HepG2 (cell line): ENCODE measurements around the gene RASD2. TPM values are rescaled to one million over a fixed set of nuclear protein-coding genes. Genes with fewer than 3 reads are reported as not detected.
A peak's percentile ranks its signal among the peaks of the same experiment; 100 is the strongest.

ENCODE experiments used
- ATAC-seq: fragments of 200-7000 bp; cut with Tn5 transposase; 3 replicates; pipeline ENCODE4 v1.9.1; 2020; ENCODE audit warnings: mild to moderate bottlenecking, moderate library complexity
- BruUV-seq: library from RNA; stranded (reverse); fragments of 400-500 nt; replicated peaks from 2 replicates; lab custom pipeline; 2021; lab: Mats Ljungman, UMichigan
- CTCF ChIA-PET: fragments of 300-600 bp; formaldehyde crosslinking; extraction: SDS; loops from one replicate; lab custom pipeline; 2021; ENCODE audit warnings: low total read pairs, inconsistent platforms, low intra/inter-chr PET ratio; lab: Yijun Ruan, JAX
- POLR2A ChIA-PET: fragments of 350-600 bp; sonication (Branson Sonifier 250); formaldehyde crosslinking; loops from one replicate; lab custom pipeline; 2020; ENCODE audit warnings: antibody characterized with exemption, inconsistent platforms; lab: Yijun Ruan, JAX
- DNase-seq: peaks from one replicate; pipeline ENCODE4 v3.0.0-alpha.2; 2015; ENCODE audit warnings: low spot score
- FAIRE-seq: peaks from 3 replicates; lab custom pipeline; 2011; peaks lifted over from hg19 to GRCh38; lab: Jason Lieb, UNC
- H2AFZ ChIP-seq: one replicate; pipeline ENCODE4 v1.6.1; 2011; ENCODE audit warnings: low read length, inconsistent platforms
- H3K27ac ChIP-seq: fragments of 300-600 bp; 3 replicates; pipeline ENCODE4 v1.8.0; 2011; ENCODE audit warnings: mixed run types, mild to moderate bottlenecking, mixed read lengths, low read length, inconsistent platforms; ENCODE audit not compliant: insufficient read depth; ENCODE audit errors: extremely low read length
- H3K27me3 ChIP-seq, 2 experiments: fragments of 200-600 bp in 1 of 2; 2 replicates in 1 of 2; 3 replicates in 1 of 2; pipeline versions ENCODE4 v1.6.0 to v1.8.0; 2011; ENCODE audit warnings: low read length in 2 of 2, mild to moderate bottlenecking in 2 of 2, moderate library complexity in 2 of 2, inconsistent platforms in 1 of 2; ENCODE audit not compliant: insufficient read depth in 2 of 2, control insufficient read depth in 1 of 2
- H3K36me3 ChIP-seq, 2 experiments: fragments of 200-600 bp in 1 of 2; replicated peaks in 1 of 2; 2 replicates in 1 of 2; 3 replicates in 1 of 2; pipeline versions ENCODE4 v1.5.1 to v1.8.0; 2011; ENCODE audit warnings: low read length in 2 of 2, inconsistent platforms in 1 of 2; ENCODE audit not compliant: insufficient read depth in 2 of 2, control insufficient read depth in 1 of 2
- H3K4me1 ChIP-seq: 2 replicates; pipeline ENCODE4 v1.5.1; 2012; ENCODE audit warnings: low read length, inconsistent platforms; ENCODE audit not compliant: insufficient read depth
- H3K4me2 ChIP-seq: 2 replicates; pipeline ENCODE4 v1.6.0; 2011; ENCODE audit warnings: low read depth, low read length, inconsistent platforms
- H3K4me3 ChIP-seq, 3 experiments: fragments of 200-600 bp in 1 of 3; sonication (generic), shearing (Covaris generic) in 1 of 3; replicated peaks in 1 of 3; 2 replicates each; pipeline ENCODE4 v1.5.1; 2011 to 2016; ENCODE audit warnings: low read length in 3 of 3, inconsistent platforms in 2 of 3, low read depth in 2 of 3, mild to moderate bottlenecking in 2 of 3, control low read depth in 1 of 3, mixed read lengths in 1 of 3; ENCODE audit not compliant: insufficient read depth in 1 of 3
- H3K79me2 ChIP-seq: one replicate; pipeline ENCODE4 v1.6.1; 2011; ENCODE audit warnings: low read length, inconsistent platforms; ENCODE audit not compliant: insufficient read depth
- H3K9ac ChIP-seq: 2 replicates; pipeline ENCODE4 v1.6.0; 2011; ENCODE audit warnings: mild to moderate bottlenecking, low read depth, low read length, inconsistent platforms; ENCODE audit not compliant: insufficient read depth
- H3K9me3 ChIP-seq: 2 replicates; pipeline ENCODE4 v1.5.1; 2012; ENCODE audit warnings: mild to moderate bottlenecking, low read length
- H4K20me1 ChIP-seq: 2 replicates; pipeline ENCODE4 v1.6.0; 2011; ENCODE audit warnings: inconsistent platforms, mild to moderate bottlenecking, low read length, moderate library complexity; ENCODE audit not compliant: insufficient read depth
- MIER3 ChIP-seq: IDR thresholded peaks from 2 replicates; pipeline ENCODE4 v1.6.1; 2016; ENCODE audit warnings: missing compliant biosample characterization, borderline replicate concordance
- ZMYM3 ChIP-seq: sonication (generic); formaldehyde crosslinking; IDR thresholded peaks from 2 replicates; pipeline ENCODE4 v1.5.1; 2020; ENCODE audit warnings: mild to moderate bottlenecking, missing genetic modification reagents
- ZNF432 ChIP-seq: sonication (generic); formaldehyde crosslinking; IDR thresholded peaks from 2 replicates; pipeline ENCODE4 v1.5.0; 2020; ENCODE audit warnings: missing genetic modification reagents, mild to moderate bottlenecking, borderline replicate concordance
- ZNF629 ChIP-seq: sonication (generic); formaldehyde crosslinking; conservative IDR thresholded peaks from 2 replicates; pipeline ENCODE4 v1.5.0; 2020; ENCODE audit warnings: missing genetic modification reagents
- ZSCAN9 ChIP-seq: IDR thresholded peaks from 2 replicates; pipeline ENCODE4 v1.6.1; 2016; ENCODE audit warnings: borderline replicate concordance
- WGBS: methylation state at CpG from one replicate; pipeline ENCODE4 v1.1.6; 2017; ENCODE audit warnings: low lambda C conversion rate; 5-methylcytosine and 5-hydroxymethylcytosine counted together
- in situ Hi-C: cut with HindIII; loops from 2 replicates; pipeline ENCODE4 v1.10.0; 2017; ENCODE audit warnings: low pct_unique_long_range_greater_than_20kb; ENCODE audit not compliant: extremely low pct_ligation_motif_present
- intact Hi-C: fragments of 100-400 bp; cut with micrococcal nuclease; formaldehyde crosslinking; loops from one replicate; pipeline ENCODE4 v1.10.0; 2022; ENCODE audit not compliant: unreplicated experiment
- polyA plus RNA-seq, 8 experiments: library from polyadenylated mRNA; depleted of rRNA in 3 of 8; stranded (reverse) in 7 of 8; unstranded in 1 of 8; fragments of >200 nt; fragmentation: Illumina TruSeq in 4 of 8; extraction: Trizol in 4 of 8; gene quantifications; 2 replicates each; pipeline versions ENCODE4 v1.2.1 to v1.2.3, GENCODE V29; 2011 to 2016; ENCODE audit warnings: low read depth in 4 of 8, missing spikeins in 1 of 8, mixed read lengths in 1 of 8; ENCODE audit not compliant: insufficient read depth in 1 of 8
- total RNA-seq, 5 experiments: library from RNA; depleted of rRNA; stranded (reverse); fragments of >200 nt; fragmentation: Illumina TruSeq; extraction: Trizol; gene quantifications; 2 replicates each; pipeline ENCODE4 v1.2.3, GENCODE V29; 2016; ENCODE audit warnings: low read depth in 1 of 5
- TF ChIP-seq, protein P1 (sequence below): sonication (generic); formaldehyde crosslinking; IDR thresholded peaks from 2 replicates; pipeline ENCODE4 v1.4.0; 2020; ENCODE audit warnings: missing genetic modification reagents

RASD2 gene
- total and polyA plus RNA-seq, 2 of the 13 experiments (the other 11 are each of a cell fraction or from before 2014, with no cell fraction given): not detected

DNA sequence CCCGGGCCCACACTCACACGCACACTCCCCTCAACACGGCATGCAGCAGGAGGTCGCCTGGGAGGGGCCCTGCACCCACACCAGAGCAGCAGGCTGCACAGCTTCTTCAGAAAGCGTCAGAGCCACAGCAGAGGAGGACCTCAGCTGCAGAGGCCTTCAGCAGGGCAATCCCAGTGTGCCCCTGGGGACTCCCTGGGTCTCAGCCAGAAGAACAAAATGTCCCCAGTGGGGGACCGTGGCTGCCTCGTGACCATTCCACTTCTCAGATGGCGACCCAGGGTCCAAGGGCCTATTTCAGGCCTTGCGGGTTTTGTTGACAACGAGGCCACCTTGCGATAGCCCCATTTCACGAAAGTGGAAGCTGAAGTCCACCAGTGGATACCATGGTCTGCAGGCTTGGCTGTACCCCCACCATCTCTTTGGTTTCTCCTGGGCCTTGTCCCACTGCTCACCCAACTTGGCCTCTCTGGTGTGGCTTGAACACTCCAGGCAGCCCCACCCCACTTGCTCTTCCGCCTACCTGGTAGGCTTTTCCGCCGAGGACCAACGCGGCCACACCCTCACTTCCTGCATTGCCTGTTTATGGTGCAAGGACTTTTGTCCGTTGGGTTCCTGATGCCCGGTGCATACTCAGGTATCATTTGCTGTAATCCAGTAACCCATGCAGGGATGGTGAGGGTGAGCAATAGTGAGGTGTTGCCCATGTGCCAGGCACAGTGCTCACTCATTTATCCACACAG is 38.4 kb downstream of the RASD2 start:
- no peaks in the 10 kb centered on the region for H3K36me3 ChIP-seq
- no peaks in the 10 kb centered on the region for H4K20me1 ChIP-seq
- peaks cover 0 to 10% of the 10 kb centered on the region in 2 experiments; a peak in 1 of 5 replicates for H3K27me3 ChIP-seq
- no peaks in the 10 kb centered on the region for H3K79me2 ChIP-seq
- no peak for ATAC-seq
- ChIA-PET CTCF (no interaction called here), POLR2A (no interaction called here)
- no peak for DNase-seq
- H3K4me2 ChIP-seq: no peak overlapping the region
- TF ChIP-seq MIER3 (CRISPR knock-in tag) (no peak), ZNF432 (CRISPR knock-in tag) (no peak)
- TF ChIP-seq, all 625 proteins: peak for 0
- H3K4me3 ChIP-seq: no peak overlapping the region
- no peaks in the 10 kb centered on the region for H3K4me1 ChIP-seq
- H2AFZ ChIP-seq: no peak overlapping the region
- no peak overlapping the region for H3K27ac ChIP-seq
- FAIRE-seq: no peak
- WGBS: 72% methylated on average over 8 of the region's 19 CpGs
- in situ Hi-C loops: no loop called here
- H3K9ac ChIP-seq: no peak overlapping the region
- no TSS peak for BruUV-seq
- H3K9me3 ChIP-seq: no peaks in the 10 kb centered on the region
- intact Hi-C loops: no loop called here

DNA sequence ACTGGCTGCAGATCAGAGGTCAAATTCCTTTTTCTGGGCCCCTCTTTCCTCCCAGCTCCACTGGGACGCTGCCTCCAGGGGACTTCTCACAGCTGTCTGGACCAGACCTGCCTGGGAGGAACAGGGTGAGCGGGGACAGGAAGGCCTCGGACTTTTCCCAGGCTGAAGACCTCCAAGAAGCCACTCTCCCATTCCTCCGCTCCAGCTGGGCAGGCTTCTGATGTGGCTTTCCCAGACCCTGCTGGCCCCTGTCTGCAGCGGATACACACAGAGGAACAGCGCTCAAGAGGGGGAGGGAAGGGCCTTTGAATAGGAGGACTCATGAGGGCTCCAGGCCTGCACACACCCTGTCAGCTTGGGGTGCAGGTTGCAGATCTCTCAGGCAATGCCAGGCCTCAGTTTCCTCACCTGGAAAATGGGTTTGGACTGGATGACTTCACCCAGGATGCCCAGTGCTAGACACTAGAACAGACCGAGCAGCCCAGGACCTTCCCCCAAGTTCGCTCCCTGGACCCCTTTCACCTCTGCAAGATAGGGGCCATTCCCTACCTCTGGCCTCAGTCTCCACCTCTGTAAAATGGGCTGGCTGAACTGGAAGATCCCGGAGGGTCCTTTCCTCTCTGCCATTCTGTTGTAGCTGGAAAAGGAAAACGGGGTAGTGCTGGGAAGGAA is 39.9 kb downstream of the RASD2 start:
- no peak for FAIRE-seq
- Histone ChIP-seq H3K36me3 (no peaks in the 10 kb centered on the region), H3K9ac (no peak overlapping the region), H3K4me1 (no peaks in the 10 kb centered on the region), H3K79me2 (no peaks in the 10 kb centered on the region), H3K4me3 (no peak overlapping the region), H3K4me2 (no peak overlapping the region), H3K9me3 (no peaks in the 10 kb centered on the region), H4K20me1 (no peaks in the 10 kb centered on the region), H2AFZ (no peak overlapping the region), H3K27ac (no peak overlapping the region), H3K27me3 (no peaks in the 10 kb centered on the region)
- ChIA-PET POLR2A (no interaction called here), CTCF (no interaction called here)
- WGBS: 29% methylated on average over 5 of the region's 10 CpGs
- ATAC-seq: no peak
- DNase-seq: no peak
- BruUV-seq: no TSS peak
- in situ Hi-C loops: loop anchor here (5.0 kb wide), 1 partner anchor 148 kb away; no protein-coding TSS in a partner anchor
- TF ChIP-seq ZMYM3 (peak; percentile 19; the same call in 1 of the 2 replicates), ZNF629 (CRISPR knock-in tag) (peak; percentile 77), ZSCAN9 (CRISPR knock-in tag) (no peak)
- TF ChIP-seq, protein P1, sequence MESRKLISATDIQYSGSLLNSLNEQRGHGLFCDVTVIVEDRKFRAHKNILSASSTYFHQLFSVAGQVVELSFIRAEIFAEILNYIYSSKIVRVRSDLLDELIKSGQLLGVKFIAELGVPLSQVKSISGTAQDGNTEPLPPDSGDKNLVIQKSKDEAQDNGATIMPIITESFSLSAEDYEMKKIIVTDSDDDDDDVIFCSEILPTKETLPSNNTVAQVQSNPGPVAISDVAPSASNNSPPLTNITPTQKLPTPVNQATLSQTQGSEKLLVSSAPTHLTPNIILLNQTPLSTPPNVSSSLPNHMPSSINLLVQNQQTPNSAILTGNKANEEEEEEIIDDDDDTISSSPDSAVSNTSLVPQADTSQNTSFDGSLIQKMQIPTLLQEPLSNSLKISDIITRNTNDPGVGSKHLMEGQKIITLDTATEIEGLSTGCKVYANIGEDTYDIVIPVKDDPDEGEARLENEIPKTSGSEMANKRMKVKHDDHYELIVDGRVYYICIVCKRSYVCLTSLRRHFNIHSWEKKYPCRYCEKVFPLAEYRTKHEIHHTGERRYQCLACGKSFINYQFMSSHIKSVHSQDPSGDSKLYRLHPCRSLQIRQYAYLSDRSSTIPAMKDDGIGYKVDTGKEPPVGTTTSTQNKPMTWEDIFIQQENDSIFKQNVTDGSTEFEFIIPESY: peak; percentile 63
- intact Hi-C loops: no loop called here
